WERI-Rb-1 (cell line): ENCODE results near the gene ABCA7.

Experiments used
- DNase-seq: peaks from one replicate; pipeline ENCODE4 v3.0.0-alpha.2; 2020
- H3K27ac ChIP-seq: fragments of 250-450 bp; sonication (Bioruptor Pico); 2 replicates; pipeline ENCODE4 v1.5.1; 2020; ENCODE audit warnings: mild to moderate bottlenecking, moderate library complexity
- H3K27me3 ChIP-seq: fragments of 250-450 bp; sonication (Bioruptor Pico); 2 replicates; pipeline ENCODE4 v1.5.1; 2021; ENCODE audit warnings: mild to moderate bottlenecking, low read depth, moderate library complexity; ENCODE audit not compliant: insufficient read depth, severe bottlenecking
- H3K36me3 ChIP-seq: fragments of 250-450 bp; sonication (Bioruptor Pico); 2 replicates; pipeline ENCODE4 v1.5.1; 2020; ENCODE audit warnings: mild to moderate bottlenecking, moderate library complexity
- H3K4me3 ChIP-seq: 2 replicates; pipeline ENCODE4 v1.5.1; 2011; ENCODE audit warnings: low read depth, mild to moderate bottlenecking, control low read depth, low read length
- H3K9me3 ChIP-seq: fragments of 250-450 bp; sonication (Bioruptor Pico); 2 replicates; pipeline ENCODE4 v1.5.1; 2021; ENCODE audit warnings: mild to moderate bottlenecking, moderate library complexity; ENCODE audit not compliant: severe bottlenecking
- CTCF ChIP-seq: IDR thresholded peaks from 2 replicates; pipeline ENCODE4 v1.5.1; 2011; ENCODE audit warnings: low read depth, mild to moderate bottlenecking, control low read depth, inconsistent platforms, low read length

The ABCA7 gene

GRCh38 chr19:1060689-1061088 is 20.8 kb downstream of the ABCA7 start:
- H3K4me3 ChIP-seq, result no peak overlapping the region
- no peaks in the 10 kb centered on the region for H3K27me3 ChIP-seq
- no peak for DNase-seq
- H3K36me3 ChIP-seq, result peaks cover 66% of the 10 kb centered on the region
- TF ChIP-seq CTCF, result no peak
- H3K27ac ChIP-seq, result no peak overlapping the region
- peaks cover 35% of the 10 kb centered on the region for H3K9me3 ChIP-seq

GRCh38 chr19:1061987-1062386 is 22.1 kb downstream of the ABCA7 start:
- no peak overlapping the region for H3K27ac ChIP-seq
- TF ChIP-seq CTCF, result no peak
- DNase-seq, result no peak
- H3K36me3 ChIP-seq, result peaks cover 53% of the 10 kb centered on the region
- H3K27me3 ChIP-seq, result no peaks in the 10 kb centered on the region
- peaks cover 22% of the 10 kb centered on the region for H3K9me3 ChIP-seq
- H3K4me3 ChIP-seq, result no peak overlapping the region

GRCh38 chr19:1062387-1063029 is 22.6 kb downstream of the ABCA7 start:
- H3K9me3 ChIP-seq, result peaks cover 17% of the 10 kb centered on the region
- H3K27ac ChIP-seq, result no peak overlapping the region
- no peaks in the 10 kb centered on the region for H3K27me3 ChIP-seq
- no peak for DNase-seq
- H3K36me3 ChIP-seq, result peaks cover 48% of the 10 kb centered on the region
- TF ChIP-seq CTCF, result no peak
- H3K4me3 ChIP-seq, result no peak overlapping the region

GRCh38 chr19:1063030-1063908 is 23.4 kb downstream of the ABCA7 start:
- Histone ChIP-seq H3K27me3 (no peaks in the 10 kb centered on the region), H3K4me3 (no peak overlapping the region), H3K36me3 (peaks cover 40% of the 10 kb centered on the region), H3K9me3 (peaks cover 9% of the 10 kb centered on the region), H3K27ac (no peak overlapping the region)
- DNase-seq, result peak; percentile 40
- no peak for TF ChIP-seq CTCF

GRCh38 chr19:1063909-1064660 is 24.2 kb downstream of the ABCA7 start:
- no peak for TF ChIP-seq CTCF
- peaks cover 2% of the 10 kb centered on the region for H3K9me3 ChIP-seq
- no peaks in the 10 kb centered on the region for H3K27me3 ChIP-seq
- H3K4me3 ChIP-seq, result no peak overlapping the region
- no peak overlapping the region for H3K27ac ChIP-seq
- H3K36me3 ChIP-seq, result peaks cover 33% of the 10 kb centered on the region
- DNase-seq, result no peak
